ENCODE results near the gene NME1.
"Not testable (repeated sequence)": the region's sequence is repeated elsewhere in the genome, so short reads cannot be mapped to it uniquely, and the experiment has no call there.

Gene NME1

DNA sequence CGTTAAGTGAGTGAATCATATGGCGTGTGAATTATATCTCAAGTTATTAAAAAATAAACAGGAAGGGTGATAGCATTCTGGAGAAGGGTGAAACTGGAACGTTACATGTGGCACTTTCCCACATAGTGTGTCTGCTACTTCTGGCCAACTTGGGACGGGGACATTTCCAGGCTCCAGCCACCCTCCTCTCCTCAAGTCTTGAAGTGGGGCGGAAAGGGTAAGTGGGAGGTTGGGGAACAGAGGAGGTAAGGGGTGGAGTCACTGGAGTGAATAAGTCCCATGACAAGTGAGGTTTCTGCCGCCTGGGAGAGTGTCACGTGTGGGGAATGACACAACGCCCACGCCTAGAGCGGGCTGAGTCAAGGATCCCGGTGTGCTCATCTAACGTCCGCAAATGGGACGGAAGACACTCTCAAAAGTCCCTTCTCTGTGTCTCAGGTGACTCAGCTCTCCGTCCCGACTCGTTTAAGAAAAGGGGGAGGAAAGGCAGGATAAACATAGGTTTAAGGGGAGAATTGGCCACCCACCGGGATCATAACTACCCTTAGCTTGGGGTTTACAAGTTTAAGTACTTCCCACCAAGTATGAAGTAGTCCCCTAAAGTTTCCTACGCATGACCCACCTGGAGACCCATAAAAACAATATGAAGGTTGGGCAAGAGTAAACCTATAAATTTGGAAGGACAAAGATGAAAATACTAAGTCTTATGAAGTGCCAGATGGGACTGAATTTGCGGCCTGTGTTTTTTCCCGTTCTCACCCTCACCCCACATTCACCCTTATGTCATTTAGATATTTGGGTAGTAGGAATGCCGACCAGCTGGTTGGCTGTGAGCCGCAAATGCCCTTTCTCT lies 31.5 kb upstream of the NME1 start:
- peak; percentile 80 for TF ChIP-seq POLR2AphosphoS5 (IDR thresholded peaks at IDR 0.05; ENCODE audit: low read depth, low read length)
- TF ChIP-seq POLR2A (IDR thresholded peaks at IDR 0.05; ENCODE audit: low read depth, low read length): peak; percentile 76
- TF ChIP-seq TAF1 (IDR thresholded peaks at IDR 0.05; ENCODE audit: borderline replicate concordance, low read depth, low read length): 0 out of 2 replicates have a peak, but pooled peaks have one; percentile 28
- DNase-seq (ENCODE audit: insufficient read length): peak; percentile 41
- no peak for FAIRE-seq

DNA sequence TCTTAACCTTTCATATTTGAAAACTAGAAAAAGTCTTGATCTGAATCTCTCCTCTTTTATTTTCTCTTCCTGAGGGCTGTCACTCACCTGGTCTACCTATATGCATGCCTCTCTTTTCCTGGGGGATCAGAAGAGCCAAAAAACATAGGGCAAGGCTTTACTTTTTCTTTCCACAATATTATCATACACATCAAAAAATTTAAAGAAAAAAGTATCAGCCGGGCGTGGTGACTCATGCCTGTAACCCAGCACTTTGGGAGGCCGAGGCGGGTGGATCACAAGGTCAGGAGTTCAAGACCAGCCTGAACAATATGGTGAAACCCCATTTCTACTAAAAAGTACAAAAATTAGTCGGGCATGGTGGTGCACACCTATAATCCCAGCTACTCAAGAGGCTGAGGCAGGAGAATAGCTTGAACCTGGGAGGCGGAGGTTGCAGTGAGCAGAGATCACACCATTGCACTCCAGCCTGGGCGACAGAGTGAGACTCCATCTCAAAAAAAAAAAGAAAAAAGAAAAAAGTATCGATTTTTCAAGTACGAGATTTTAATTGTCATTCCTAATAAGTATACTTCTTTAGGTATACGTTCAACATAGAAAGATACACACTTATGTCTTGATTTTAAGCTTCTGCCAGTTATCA lies 30.8 kb upstream of the NME1 start:
- not testable (repeated sequence) for FAIRE-seq; DNase-seq (ENCODE audit: insufficient read length)

DNA sequence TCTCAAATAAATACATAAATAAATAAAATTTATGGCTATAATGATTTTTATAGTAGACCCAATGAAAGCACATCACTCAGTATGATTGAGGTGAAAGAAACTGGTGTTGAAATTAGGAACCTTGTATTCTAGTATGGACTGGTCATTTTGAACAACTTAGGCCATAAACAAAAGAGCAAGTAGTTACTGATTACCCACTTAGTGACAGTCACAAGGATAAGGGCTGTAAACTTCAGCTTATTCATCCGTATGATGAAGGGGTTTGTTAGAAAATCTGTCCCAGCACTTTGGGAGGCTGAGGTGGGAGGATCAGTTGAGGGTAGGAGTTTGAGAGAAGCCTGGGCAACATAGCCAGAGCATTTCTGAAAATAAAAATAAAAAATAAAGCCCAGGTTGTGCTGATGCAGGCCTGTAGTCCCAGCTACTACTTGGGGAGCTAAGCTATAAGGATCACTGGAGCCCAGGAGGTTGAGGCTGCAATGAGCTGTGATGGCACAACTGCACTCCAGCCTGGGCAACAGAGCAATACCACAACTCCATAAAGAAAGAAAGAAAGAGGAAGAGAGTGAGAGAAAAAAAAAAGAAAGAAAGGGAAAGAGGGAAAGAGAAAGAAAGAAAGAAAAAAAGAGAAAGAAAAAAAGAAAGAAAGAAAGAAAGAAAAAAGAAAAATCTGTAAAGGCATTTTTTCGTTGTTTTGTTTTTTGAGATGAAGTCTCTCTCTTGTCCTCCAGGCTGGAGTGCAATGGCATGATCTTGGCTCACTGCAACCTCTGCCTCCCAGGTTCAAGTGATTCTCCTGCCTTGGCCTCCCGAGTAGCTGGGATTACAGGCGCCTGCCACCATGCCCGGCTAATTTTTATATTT lies 28.5 kb upstream of the NME1 start:
- FAIRE-seq: no peak

DNA sequence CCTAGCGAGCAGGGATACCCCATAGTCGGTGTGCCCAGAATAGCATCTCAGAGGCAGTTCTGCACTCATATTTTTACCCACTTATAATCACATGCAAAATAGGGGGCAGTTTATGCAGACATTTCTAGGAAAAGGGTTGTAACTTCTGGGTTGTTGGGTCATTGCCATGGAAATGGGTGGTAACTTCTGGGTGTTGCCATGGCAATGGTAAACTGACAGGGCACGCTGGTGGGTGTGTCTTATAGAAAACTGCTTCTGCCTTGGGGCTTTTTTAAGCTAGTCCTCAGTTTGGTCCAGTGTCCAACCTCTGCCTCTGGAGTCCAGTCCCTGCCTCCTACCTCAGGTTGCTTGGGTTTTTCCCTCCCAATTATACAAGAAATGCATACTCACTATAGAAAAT lies 25.3 kb upstream of the NME1 start:
- FAIRE-seq (no peak), DNase-seq (ENCODE audit: insufficient read length) (no peak)
- TF ChIP-seq POLR2A (IDR thresholded peaks at IDR 0.05; ENCODE audit: low read depth, low read length) (no peak), TAF1 (IDR thresholded peaks at IDR 0.05; ENCODE audit: borderline replicate concordance, low read depth, low read length) (no peak), POLR2AphosphoS5 (IDR thresholded peaks at IDR 0.05; ENCODE audit: low read depth, low read length) (no peak)

More for the DNA sequence above, 28.5 kb upstream of the NME1 start:
- no peak for TF ChIP-seq POLR2AphosphoS5 (IDR thresholded peaks at IDR 0.05; ENCODE audit: low read depth, low read length)
- no peak for TF ChIP-seq POLR2A (IDR thresholded peaks at IDR 0.05; ENCODE audit: low read depth, low read length)
- TF ChIP-seq TAF1 (IDR thresholded peaks at IDR 0.05; ENCODE audit: borderline replicate concordance, low read depth, low read length): no peak
- DNase-seq (ENCODE audit: insufficient read length): no peak

DNA sequence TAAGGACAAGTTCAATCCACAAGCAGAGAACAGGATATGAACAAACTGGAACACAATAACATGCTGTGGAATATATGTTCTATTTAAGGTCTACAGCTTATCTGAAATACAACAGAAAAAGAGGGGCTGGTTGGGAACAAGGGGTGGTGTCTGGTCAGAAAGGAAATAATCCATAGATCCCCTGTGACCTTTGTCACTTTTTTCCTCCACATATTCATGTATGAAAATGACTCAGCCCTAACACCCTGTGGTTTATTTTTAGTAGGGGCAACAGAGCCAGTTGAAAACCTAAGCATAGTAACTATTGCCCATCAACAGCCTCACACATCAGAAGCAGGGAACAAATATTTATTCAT lies 20.4 kb upstream of the NME1 start:
- DNase-seq (ENCODE audit: insufficient read length): no peak
- no peak for TF ChIP-seq TAF1 (IDR thresholded peaks at IDR 0.05; ENCODE audit: borderline replicate concordance, low read depth, low read length)
- no peak for TF ChIP-seq POLR2A (IDR thresholded peaks at IDR 0.05; ENCODE audit: low read depth, low read length)
- TF ChIP-seq POLR2AphosphoS5 (IDR thresholded peaks at IDR 0.05; ENCODE audit: low read depth, low read length): no peak
- FAIRE-seq: no peak

DNA sequence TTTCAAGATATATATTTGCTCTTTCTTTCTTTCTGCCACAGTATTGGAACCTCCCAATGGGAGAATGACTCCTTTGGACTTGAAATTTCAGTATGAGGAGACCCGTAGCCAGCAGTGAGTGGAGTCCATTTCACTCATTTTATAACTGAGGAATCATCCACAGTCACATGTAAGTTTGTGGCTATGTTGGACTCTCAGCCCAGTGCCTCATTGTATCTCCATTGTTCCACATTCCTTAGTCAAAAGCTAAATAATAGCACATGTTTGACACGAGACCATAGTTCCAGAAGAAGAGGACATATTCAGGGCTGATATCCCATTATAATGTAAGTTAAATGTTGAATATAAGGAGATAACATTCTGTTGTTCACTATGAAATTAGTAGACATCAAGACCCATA lies 20.0 kb upstream of the NME1 start:
- no peak for DNase-seq (ENCODE audit: insufficient read length)
- TF ChIP-seq TAF1 (IDR thresholded peaks at IDR 0.05; ENCODE audit: borderline replicate concordance, low read depth, low read length): no peak
- TF ChIP-seq POLR2AphosphoS5 (IDR thresholded peaks at IDR 0.05; ENCODE audit: low read depth, low read length): no peak
- TF ChIP-seq POLR2A (IDR thresholded peaks at IDR 0.05; ENCODE audit: low read depth, low read length): no peak
- no peak for FAIRE-seq

DNA sequence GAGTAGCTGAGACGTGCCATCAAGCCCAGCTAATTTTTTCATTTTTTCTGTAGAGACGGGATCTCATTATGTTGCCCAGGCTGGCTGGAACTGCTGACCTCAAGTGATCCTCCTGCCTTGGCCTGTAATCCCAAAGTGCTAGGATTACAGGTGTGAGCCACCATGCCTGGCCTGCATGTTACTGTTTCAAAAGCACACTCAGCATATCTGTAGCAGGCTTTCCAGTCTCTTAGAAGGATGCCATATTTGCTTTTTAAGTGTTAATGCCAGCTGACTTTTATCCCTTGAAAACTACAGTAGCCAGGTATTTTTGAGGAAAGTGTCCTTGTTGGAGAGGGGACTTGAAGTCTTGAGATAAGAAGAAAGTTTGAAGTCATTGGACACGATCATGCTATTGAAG lies 17.4 kb upstream of the NME1 start:
- DNase-seq (ENCODE audit: insufficient read length): no peak
- no peak for FAIRE-seq
- TF ChIP-seq POLR2AphosphoS5 (IDR thresholded peaks at IDR 0.05; ENCODE audit: low read depth, low read length) (no peak), TAF1 (IDR thresholded peaks at IDR 0.05; ENCODE audit: borderline replicate concordance, low read depth, low read length) (no peak), POLR2A (IDR thresholded peaks at IDR 0.05; ENCODE audit: low read depth, low read length) (no peak)

DNA sequence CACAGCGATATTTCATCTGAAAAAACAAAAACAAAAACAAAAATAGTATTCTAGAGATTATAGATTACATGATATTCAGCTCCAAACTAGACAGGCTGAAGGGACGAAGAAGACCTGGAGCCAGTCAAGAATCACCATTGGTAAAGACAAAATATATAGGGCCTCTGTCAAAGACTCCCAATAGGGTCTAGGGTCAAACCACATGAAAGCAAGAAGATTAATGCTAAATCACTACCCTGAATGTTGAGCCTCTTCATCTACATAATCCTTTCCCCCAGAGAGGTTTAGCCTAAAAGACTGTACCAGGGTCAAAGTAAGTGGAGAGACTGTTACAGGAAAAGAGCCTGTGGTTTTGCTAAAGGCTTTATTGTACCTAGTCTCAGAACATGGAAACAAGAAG lies 10.8 kb upstream of the NME1 start:
- FAIRE-seq (no peak), DNase-seq (ENCODE audit: insufficient read length) (no peak)

DNA sequence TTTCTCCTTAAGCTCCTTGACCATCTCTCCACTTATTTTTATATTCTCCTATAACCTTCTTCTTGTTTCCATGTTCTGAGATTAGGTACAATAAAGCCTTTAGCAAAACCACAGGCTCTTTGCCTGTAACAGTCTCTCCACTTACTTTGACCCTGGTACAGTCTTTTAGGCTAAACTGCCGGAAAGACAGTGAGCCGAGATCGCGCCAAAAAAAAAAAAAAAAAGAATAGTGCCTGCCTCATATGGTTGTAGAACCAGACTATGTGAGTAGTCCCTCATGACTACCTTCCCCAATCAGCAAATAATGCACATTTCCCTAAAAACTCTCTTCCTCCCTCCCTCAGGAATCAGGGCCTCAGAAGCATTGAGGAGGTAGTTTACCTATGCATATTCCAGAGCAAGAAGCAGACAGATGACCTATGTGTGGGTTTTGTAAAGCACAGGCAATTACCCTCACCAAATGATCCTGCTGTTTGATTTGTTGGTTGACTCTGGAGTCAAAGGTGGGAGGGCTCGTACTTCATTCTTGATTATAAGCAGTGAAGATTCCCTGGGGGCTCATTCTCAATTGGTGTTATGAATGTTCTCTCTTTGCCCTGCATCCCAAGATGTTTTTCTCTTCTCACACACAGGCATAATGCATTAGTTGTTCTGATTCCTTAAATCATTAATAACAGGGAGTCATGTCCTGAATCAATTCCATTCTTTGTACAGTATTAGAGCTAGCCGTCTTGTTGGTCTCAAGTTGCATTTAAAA lies 8.9 kb upstream of the NME1 start:
- DNase-seq (ENCODE audit: insufficient read length) (no peak), FAIRE-seq (no peak)

More for the DNA sequence above, 10.8 kb upstream of the NME1 start:
- TF ChIP-seq TAF1 (IDR thresholded peaks at IDR 0.05; ENCODE audit: borderline replicate concordance, low read depth, low read length) (no peak), POLR2A (IDR thresholded peaks at IDR 0.05; ENCODE audit: low read depth, low read length) (no peak), POLR2AphosphoS5 (IDR thresholded peaks at IDR 0.05; ENCODE audit: low read depth, low read length) (no peak)

DNA sequence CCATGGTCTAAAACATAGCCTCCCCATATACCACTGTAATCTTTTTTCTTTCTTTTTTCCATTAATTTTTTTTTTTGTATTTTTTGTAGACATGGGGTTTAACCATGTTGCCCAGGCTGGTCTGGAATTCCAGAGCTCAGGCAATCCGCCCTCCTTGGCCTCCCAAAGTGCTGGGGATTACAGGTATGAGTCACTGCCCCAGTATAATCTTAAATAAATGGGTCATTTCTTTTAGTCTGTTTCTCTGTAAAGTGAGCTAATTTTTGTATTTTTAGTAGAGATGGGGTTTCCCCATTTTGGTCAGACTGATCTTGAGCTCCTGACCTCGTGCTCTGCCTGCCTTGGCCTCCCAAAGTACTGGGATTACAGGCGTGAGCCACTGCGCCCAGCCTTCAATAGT lies 5.7 kb upstream of the NME1 start:
- no peak for DNase-seq (ENCODE audit: insufficient read length)
- FAIRE-seq: no peak
- no peak for TF ChIP-seq TAF1 (IDR thresholded peaks at IDR 0.05; ENCODE audit: borderline replicate concordance, low read depth, low read length)

More for the DNA sequence above, 8.9 kb upstream of the NME1 start:
- TF ChIP-seq TAF1 (IDR thresholded peaks at IDR 0.05; ENCODE audit: borderline replicate concordance, low read depth, low read length) (no peak), POLR2A (IDR thresholded peaks at IDR 0.05; ENCODE audit: low read depth, low read length) (no peak), POLR2AphosphoS5 (IDR thresholded peaks at IDR 0.05; ENCODE audit: low read depth, low read length) (no peak)

DNA sequence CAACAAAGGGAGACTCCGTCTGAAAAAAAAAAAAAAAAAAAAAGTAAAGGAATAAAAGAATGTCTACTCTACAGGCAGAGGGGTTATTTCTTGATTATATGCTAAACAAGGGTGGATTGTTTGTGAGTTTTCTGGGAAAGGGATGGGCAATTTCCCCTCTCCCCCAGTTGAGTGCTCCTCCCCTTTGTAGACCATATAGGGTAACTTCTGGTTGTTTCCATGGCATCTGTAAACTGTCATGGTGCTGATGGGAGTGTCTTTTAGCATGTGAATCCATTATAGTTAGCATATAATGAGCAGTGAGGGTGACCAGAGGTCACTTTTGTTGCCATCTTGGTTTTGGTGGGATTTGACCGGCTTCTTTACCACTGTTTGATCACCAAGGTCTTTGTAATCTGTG lies 4.2 kb upstream of the NME1 start:
- TF ChIP-seq POLR2AphosphoS5 (IDR thresholded peaks at IDR 0.05; ENCODE audit: low read depth, low read length) (no peak), TAF1 (IDR thresholded peaks at IDR 0.05; ENCODE audit: borderline replicate concordance, low read depth, low read length) (no peak), POLR2A (IDR thresholded peaks at IDR 0.05; ENCODE audit: low read depth, low read length) (no peak)
- DNase-seq (ENCODE audit: insufficient read length) (no peak), FAIRE-seq (no peak)

All from GM12892 (cell line).